ENCODE data around the gene SUPT5H. TPM values are rescaled to one million over a fixed set of nuclear protein-coding genes. Genes with fewer than 3 reads are reported as not detected.

The SUPT5H gene
- total and polyA plus RNA-seq, 2 of the 8 experiments (the other 6 are each of a cell fraction or from before 2014, with no cell fraction given): 77.8 to 111 TPM

DNA sequence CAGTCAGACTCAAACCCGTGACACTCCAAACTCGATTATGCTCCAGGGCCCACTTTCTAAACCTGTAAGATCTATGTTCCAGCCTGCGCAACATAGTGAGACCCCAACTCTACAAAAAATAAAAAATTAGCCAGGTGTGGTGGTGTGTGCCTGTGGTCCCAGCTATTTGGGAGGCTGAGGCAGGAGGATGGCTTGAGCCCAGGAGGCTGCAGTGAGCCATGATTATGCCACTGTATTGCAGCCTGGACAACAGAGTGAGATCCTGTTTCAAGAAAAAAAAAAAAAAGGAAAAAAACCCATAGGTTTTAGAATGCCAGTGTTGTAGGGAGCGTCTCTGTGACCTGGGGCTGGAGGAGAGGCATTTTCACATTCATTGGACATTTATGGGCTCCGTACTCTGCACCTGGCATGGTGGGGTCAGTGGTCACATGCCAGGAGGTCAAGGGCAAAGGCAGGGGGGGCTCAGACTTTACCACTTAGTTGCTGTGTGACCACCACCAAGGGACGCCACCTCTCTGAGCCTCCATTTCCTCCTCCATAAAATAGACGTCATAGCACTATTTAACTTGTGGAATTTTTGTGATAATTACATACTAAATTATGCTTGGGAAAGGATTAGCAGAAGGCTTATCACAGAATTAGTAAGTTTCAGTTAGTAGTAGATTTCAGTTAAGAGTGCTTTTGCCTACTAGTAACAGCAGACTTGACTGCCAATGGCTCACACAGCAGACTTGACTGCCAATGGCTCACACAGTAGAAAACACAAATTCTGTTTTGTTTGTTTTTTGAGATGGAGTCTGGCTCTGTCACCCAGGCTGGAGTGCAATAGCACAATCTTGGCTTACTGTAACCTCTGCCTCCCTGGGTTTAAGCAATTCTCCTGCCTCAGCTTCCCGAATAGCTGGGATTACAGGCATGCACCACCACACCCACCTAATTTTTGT is 75.4 kb downstream of the SUPT5H start (continued):
- TF ChIP-seq, protein P1, sequence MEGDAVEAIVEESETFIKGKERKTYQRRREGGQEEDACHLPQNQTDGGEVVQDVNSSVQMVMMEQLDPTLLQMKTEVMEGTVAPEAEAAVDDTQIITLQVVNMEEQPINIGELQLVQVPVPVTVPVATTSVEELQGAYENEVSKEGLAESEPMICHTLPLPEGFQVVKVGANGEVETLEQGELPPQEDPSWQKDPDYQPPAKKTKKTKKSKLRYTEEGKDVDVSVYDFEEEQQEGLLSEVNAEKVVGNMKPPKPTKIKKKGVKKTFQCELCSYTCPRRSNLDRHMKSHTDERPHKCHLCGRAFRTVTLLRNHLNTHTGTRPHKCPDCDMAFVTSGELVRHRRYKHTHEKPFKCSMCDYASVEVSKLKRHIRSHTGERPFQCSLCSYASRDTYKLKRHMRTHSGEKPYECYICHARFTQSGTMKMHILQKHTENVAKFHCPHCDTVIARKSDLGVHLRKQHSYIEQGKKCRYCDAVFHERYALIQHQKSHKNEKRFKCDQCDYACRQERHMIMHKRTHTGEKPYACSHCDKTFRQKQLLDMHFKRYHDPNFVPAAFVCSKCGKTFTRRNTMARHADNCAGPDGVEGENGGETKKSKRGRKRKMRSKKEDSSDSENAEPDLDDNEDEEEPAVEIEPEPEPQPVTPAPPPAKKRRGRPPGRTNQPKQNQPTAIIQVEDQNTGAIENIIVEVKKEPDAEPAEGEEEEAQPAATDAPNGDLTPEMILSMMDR (IDR thresholded peaks at IDR 0.05; ENCODE audit: control extremely low read depth in 1 of 3, insufficient read depth in 1 of 3, low read depth in 1 of 3, low read length in 3 of 3): no peak
- TF ChIP-seq SRF (IDR thresholded peaks at IDR 0.05; ENCODE audit: low read depth, low read length) (no peak), HDAC6 (IDR thresholded peaks at IDR 0.05; ENCODE audit: low read depth, low read length) (no peak), POLR2A (IDR thresholded peaks at IDR 0.05; ENCODE audit: control extremely low read depth in 1 of 2, low read depth in 2 of 2, low read length in 2 of 2) (no peak), ZNF274 (IDR thresholded peaks at IDR 0.05; ENCODE audit: borderline replicate concordance, extremely low read depth, low read length) (no peak), HDAC2 (IDR thresholded peaks at IDR 0.05; ENCODE audit: borderline replicate concordance in 1 of 2, low read depth in 2 of 2, low read length in 2 of 2) (no peak), GABPA (IDR thresholded peaks at IDR 0.05; ENCODE audit: borderline replicate concordance, insufficient read depth, low read length) (no peak), EP300 (IDR thresholded peaks at IDR 0.05; ENCODE audit: borderline replicate concordance in 1 of 2, low read depth in 2 of 2, low read length in 2 of 2) (no peak), POU5F1 (IDR thresholded peaks at IDR 0.05; ENCODE audit: low read depth, low read length) (no peak)
- TF ChIP-seq, protein P2, sequence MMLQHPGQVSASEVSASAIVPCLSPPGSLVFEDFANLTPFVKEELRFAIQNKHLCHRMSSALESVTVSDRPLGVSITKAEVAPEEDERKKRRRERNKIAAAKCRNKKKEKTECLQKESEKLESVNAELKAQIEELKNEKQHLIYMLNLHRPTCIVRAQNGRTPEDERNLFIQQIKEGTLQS (IDR thresholded peaks at IDR 0.05; ENCODE audit: insufficient read depth, low read depth, low read length): no peak

Data from H1 (cell line).